Colonic mucosa (tissue), 4 donors: ENCODE results near the gene BCL11A. TPM values are rescaled to one million over a fixed set of nuclear protein-coding genes. Genes with fewer than 3 reads are reported as not detected.

Source experiments
- DNase-seq: peaks from one replicate; pipeline ENCODE4 v3.0.0-alpha.2; 2020
- H3K27ac ChIP-seq: fragments of 200-600 bp; one replicate; pipeline ENCODE4 v1.8.0; 2021
- H3K27me3 ChIP-seq: fragments of 200-600 bp; one replicate; pipeline ENCODE4 v1.8.0; 2021
- H3K36me3 ChIP-seq: fragments of 200-600 bp; one replicate; pipeline ENCODE4 v1.8.0; 2021
- H3K4me1 ChIP-seq: fragments of 200-600 bp; one replicate; pipeline ENCODE4 v1.8.0; 2021; ENCODE audit warnings: mild to moderate bottlenecking
- H3K4me3 ChIP-seq: fragments of 200-600 bp; one replicate; pipeline ENCODE4 v1.8.0; 2021
- H3K9ac ChIP-seq, 2 donors: one replicate each; pipeline ENCODE4 v1.7.0; 2013; ENCODE audit warnings: control low read depth in 2 of 2, low read depth in 2 of 2, low read length in 2 of 2
- H3K9me3 ChIP-seq: fragments of 200-600 bp; one replicate; pipeline ENCODE4 v1.8.0; 2021
- intact Hi-C: fragments of 100-400 bp; cut with DNase I; formaldehyde crosslinking; loops from one replicate; pipeline ENCODE4 v1.14.1; 2022
- total RNA-seq, 2 donors: library from RNA; stranded (reverse); fragmentation: NEBNext Ultra II Directional in 1 of 2; extraction: Animal tissue kit (Norgen Biotek cat#: 25700) in 1 of 2; gene quantifications; one replicate each; pipeline ENCODE4 v1.2.1, GENCODE V29; 2021
- TF ChIP-seq, protein P1 (sequence below): fragments of 200-600 bp; IDR thresholded peaks from one replicate; pipeline ENCODE4 v1.8.0; 2022; ENCODE audit warnings: antibody characterized with exemption, mild to moderate bottlenecking
- donor health status: healthy.
- donor health status: DM: no; HTN: no; CAD: no.
- donor health status: DM: no; HTN: no; CAD: no.

The BCL11A gene
- total RNA-seq, 2 donors from 2014 or later, result 22.9 to 27.1 TPM

- no peak for DNase-seq
- intact Hi-C loops, result no loop called here
- no peak overlapping the region for H3K9ac ChIP-seq
- TF ChIP-seq, protein P1, sequence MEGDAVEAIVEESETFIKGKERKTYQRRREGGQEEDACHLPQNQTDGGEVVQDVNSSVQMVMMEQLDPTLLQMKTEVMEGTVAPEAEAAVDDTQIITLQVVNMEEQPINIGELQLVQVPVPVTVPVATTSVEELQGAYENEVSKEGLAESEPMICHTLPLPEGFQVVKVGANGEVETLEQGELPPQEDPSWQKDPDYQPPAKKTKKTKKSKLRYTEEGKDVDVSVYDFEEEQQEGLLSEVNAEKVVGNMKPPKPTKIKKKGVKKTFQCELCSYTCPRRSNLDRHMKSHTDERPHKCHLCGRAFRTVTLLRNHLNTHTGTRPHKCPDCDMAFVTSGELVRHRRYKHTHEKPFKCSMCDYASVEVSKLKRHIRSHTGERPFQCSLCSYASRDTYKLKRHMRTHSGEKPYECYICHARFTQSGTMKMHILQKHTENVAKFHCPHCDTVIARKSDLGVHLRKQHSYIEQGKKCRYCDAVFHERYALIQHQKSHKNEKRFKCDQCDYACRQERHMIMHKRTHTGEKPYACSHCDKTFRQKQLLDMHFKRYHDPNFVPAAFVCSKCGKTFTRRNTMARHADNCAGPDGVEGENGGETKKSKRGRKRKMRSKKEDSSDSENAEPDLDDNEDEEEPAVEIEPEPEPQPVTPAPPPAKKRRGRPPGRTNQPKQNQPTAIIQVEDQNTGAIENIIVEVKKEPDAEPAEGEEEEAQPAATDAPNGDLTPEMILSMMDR, result no peak
- H3K27me3 ChIP-seq, result no peaks in the 10 kb centered on the region
- no peaks in the 10 kb centered on the region for H3K9me3 ChIP-seq
- no peaks in the 10 kb centered on the region for H3K36me3 ChIP-seq
- no peak overlapping the region for H3K27ac ChIP-seq
- H3K4me1 ChIP-seq, result no peaks in the 10 kb centered on the region
- H3K4me3 ChIP-seq, result no peak overlapping the region
These were observed 64.2 kb downstream of the BCL11A start for GRCh38 chr2:60489289-60489688.

DNA sequence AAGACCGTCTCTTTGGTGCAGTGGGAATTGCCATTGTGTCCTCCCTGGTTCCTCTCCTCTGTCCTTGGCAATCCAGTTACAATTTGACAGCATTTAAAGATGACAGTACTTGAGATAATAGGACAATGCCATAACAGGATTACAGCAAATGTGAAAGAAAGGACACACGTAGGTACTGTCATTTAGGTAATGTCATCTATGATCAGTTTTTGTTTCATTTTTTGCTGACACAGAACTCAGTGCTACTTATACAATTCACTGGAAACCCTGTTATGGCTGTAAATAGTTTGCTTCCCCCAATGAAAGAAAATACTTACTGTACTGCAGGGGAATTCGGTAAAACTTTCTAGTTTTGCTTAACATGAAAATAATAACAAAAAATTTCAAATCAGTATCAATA, 65.2 kb downstream of the BCL11A start:
- TF ChIP-seq, protein P1, result no peak
- no peaks in the 10 kb centered on the region for H3K9me3 ChIP-seq
- no peak overlapping the region for H3K27ac ChIP-seq
- no peaks in the 10 kb centered on the region for H3K36me3 ChIP-seq
- no peaks in the 10 kb centered on the region for H3K27me3 ChIP-seq
- intact Hi-C loops, result no loop called here
- DNase-seq, result no peak
- no peaks in the 10 kb centered on the region for H3K4me1 ChIP-seq
- no peak overlapping the region for H3K9ac ChIP-seq
- H3K4me3 ChIP-seq, result no peak overlapping the region

DNA sequence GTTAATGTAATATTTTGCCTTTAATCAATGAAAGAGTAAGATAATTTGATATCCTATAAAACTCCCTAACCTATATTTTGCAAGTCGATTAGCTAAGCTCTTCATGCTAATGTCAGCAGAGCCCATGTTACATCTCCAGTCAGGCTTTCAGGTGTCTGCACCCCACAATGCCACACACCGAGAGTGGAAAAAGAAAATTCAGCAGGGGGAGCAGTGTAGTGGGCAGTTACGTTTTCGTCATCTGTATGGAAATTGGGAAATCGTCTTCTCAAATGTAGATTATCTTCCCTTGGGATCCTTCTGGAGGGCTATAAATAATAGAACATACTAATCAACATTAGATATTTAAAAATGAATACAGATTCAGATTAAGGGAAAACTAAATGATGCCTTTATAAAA, 66.3 kb downstream of the BCL11A start:
- Histone ChIP-seq H3K27ac (no peak overlapping the region), H3K4me3 (no peak overlapping the region), H3K36me3 (no peaks in the 10 kb centered on the region), H3K27me3 (no peaks in the 10 kb centered on the region), H3K4me1 (no peaks in the 10 kb centered on the region), H3K9ac (no peak overlapping the region), H3K9me3 (no peaks in the 10 kb centered on the region)
- intact Hi-C loops, result no loop called here
- TF ChIP-seq, protein P1, result no peak
- DNase-seq, result no peak

GRCh38 chr2:60486551-60486950, 66.9 kb downstream of the BCL11A start:
- DNase-seq, result no peak
- Histone ChIP-seq H3K36me3 (no peaks in the 10 kb centered on the region), H3K9ac (no peak overlapping the region), H3K27ac (no peak overlapping the region), H3K4me1 (peaks cover 4% of the 10 kb centered on the region), H3K4me3 (no peak overlapping the region), H3K9me3 (no peaks in the 10 kb centered on the region), H3K27me3 (no peaks in the 10 kb centered on the region)
- intact Hi-C loops, result no loop called here
- TF ChIP-seq, protein P1, result no peak

- no peak for DNase-seq
These were observed 67.4 kb downstream of the BCL11A start for GRCh38 chr2:60486067-60486466.

More at GRCh38 chr2:60486067-60486466, 67.4 kb downstream of the BCL11A start:
- no peak overlapping the region for H3K4me3 ChIP-seq
- H3K27me3 ChIP-seq, result no peaks in the 10 kb centered on the region
- no peak overlapping the region for H3K27ac ChIP-seq
- no peaks in the 10 kb centered on the region for H3K36me3 ChIP-seq
- no peaks in the 10 kb centered on the region for H3K9me3 ChIP-seq
- TF ChIP-seq, protein P1, result no peak
- no peak overlapping the region for H3K9ac ChIP-seq
- intact Hi-C loops, result no loop called here
- H3K4me1 ChIP-seq, result peaks cover 5% of the 10 kb centered on the region
